ENCODE measurements around the gene DCC. TPM values are rescaled to one million over a fixed set of nuclear protein-coding genes. Genes with fewer than 3 reads are reported as not detected.

Gene DCC
- total and polyA plus RNA-seq, 5 donors = 0.02 to 0.28 (median 0.17) TPM; not detected in 2

GRCh38 chr18:52992041-52992440 is 652.0 kb downstream of the DCC start:
- intact Hi-C loops (cut with DNase I) = no loop called here
- DNase-seq (no peak), ATAC-seq (no peak)
- 58% methylated on average over 6 of the region's 6 CpGs for WGBS
- no peaks in the 10 kb centered on the region for H3K4me1 ChIP-seq (ENCODE audit: control insufficient read depth, insufficient read depth, low read length)
- no peak overlapping the region for H3K27ac ChIP-seq (ENCODE audit: low read length)
- no peak overlapping the region for H3K4me3 ChIP-seq (ENCODE audit: low read length)
- H3K27me3 ChIP-seq (ENCODE audit: control insufficient read depth, insufficient read depth) = no peaks in the 10 kb centered on the region
- no peaks in the 10 kb centered on the region for H3K9me3 ChIP-seq (ENCODE audit: control insufficient read depth, low read length)

GRCh38 chr18:52995875-52996274 is 655.9 kb downstream of the DCC start:
- intact Hi-C loops (cut with DNase I) = no loop called here
- WGBS = 83% methylated on average over 4 of the region's 4 CpGs
- H3K4me1 ChIP-seq (ENCODE audit: control insufficient read depth, insufficient read depth, low read length) = no peaks in the 10 kb centered on the region

GRCh38 chr18:52999633-53000032 is 659.6 kb downstream of the DCC start:
- ATAC-seq = no peak
- intact Hi-C loops (cut with DNase I) = no loop called here
- 88% methylated on average over 2 of the region's 2 CpGs for WGBS

More at GRCh38 chr18:52995875-52996274, 655.9 kb downstream of the DCC start:
- no peak for DNase-seq
- Histone ChIP-seq H3K27me3 (ENCODE audit: control insufficient read depth, insufficient read depth) (no peaks in the 10 kb centered on the region), H3K27ac (ENCODE audit: low read length) (no peak overlapping the region), H3K9me3 (ENCODE audit: control insufficient read depth, low read length) (no peaks in the 10 kb centered on the region), H3K4me3 (ENCODE audit: low read length) (no peak overlapping the region)
- no peak for ATAC-seq

GRCh38 chr18:53004798-53005197 is 664.8 kb downstream of the DCC start:
- no peak for DNase-seq
- H3K27me3 ChIP-seq (ENCODE audit: control insufficient read depth, insufficient read depth) = no peaks in the 10 kb centered on the region
- intact Hi-C loops (cut with DNase I) = no loop called here
- 16% methylated on average over 1 of the region's 1 CpG for WGBS
- H3K4me3 ChIP-seq (ENCODE audit: low read length) = no peak overlapping the region
- H3K27ac ChIP-seq (ENCODE audit: low read length) = no peak overlapping the region
- H3K4me1 ChIP-seq (ENCODE audit: control insufficient read depth, insufficient read depth, low read length) = no peaks in the 10 kb centered on the region
- no peak for ATAC-seq
- H3K9me3 ChIP-seq (ENCODE audit: control insufficient read depth, low read length) = no peaks in the 10 kb centered on the region

More at GRCh38 chr18:52999633-53000032, 659.6 kb downstream of the DCC start:
- Histone ChIP-seq H3K4me3 (ENCODE audit: low read length) (no peak overlapping the region), H3K9me3 (ENCODE audit: control insufficient read depth, low read length) (no peaks in the 10 kb centered on the region), H3K27ac (ENCODE audit: low read length) (no peak overlapping the region), H3K27me3 (ENCODE audit: control insufficient read depth, insufficient read depth) (no peaks in the 10 kb centered on the region), H3K4me1 (ENCODE audit: control insufficient read depth, insufficient read depth, low read length) (no peaks in the 10 kb centered on the region)
- DNase-seq = no peak

GRCh38 chr18:53018791-53019190 is 678.8 kb downstream of the DCC start:
- H3K27me3 ChIP-seq (ENCODE audit: control insufficient read depth, insufficient read depth) = no peaks in the 10 kb centered on the region
- DNase-seq = no peak
- H3K9me3 ChIP-seq (ENCODE audit: control insufficient read depth, low read length) = no peaks in the 10 kb centered on the region
- WGBS = 47% methylated on average over 2 of the region's 2 CpGs
- H3K4me1 ChIP-seq (ENCODE audit: control insufficient read depth, insufficient read depth, low read length) = no peaks in the 10 kb centered on the region
- H3K27ac ChIP-seq (ENCODE audit: low read length) = no peak overlapping the region
- H3K4me3 ChIP-seq (ENCODE audit: low read length) = no peak overlapping the region
- ATAC-seq = no peak
- intact Hi-C loops (cut with DNase I) = no loop called here

- WGBS = 82% methylated on average over 3 of the region's 3 CpGs
- Histone ChIP-seq H3K27ac (ENCODE audit: low read length) (no peak overlapping the region), H3K9me3 (ENCODE audit: control insufficient read depth, low read length) (no peaks in the 10 kb centered on the region), H3K4me3 (ENCODE audit: low read length) (no peak overlapping the region), H3K27me3 (ENCODE audit: control insufficient read depth, insufficient read depth) (no peaks in the 10 kb centered on the region), H3K4me1 (ENCODE audit: control insufficient read depth, insufficient read depth, low read length) (no peaks in the 10 kb centered on the region)
- no peak for ATAC-seq
- DNase-seq = no peak
- intact Hi-C loops (cut with DNase I) = no loop called here
These were observed 685.2 kb downstream of the DCC start for GRCh38 chr18:53025247-53025646.

GRCh38 chr18:53028565-53028964 is 688.6 kb downstream of the DCC start:
- 56% methylated on average over 1 of the region's 1 CpG for whole genome bisulfite sequencing
- ATAC-seq (no peak), DNase-seq (no peak)
- H3K27ac ChIP-seq (ENCODE audit: low read length) = no peak overlapping the region
- H3K27me3 ChIP-seq (ENCODE audit: control insufficient read depth, insufficient read depth) = no peaks in the 10 kb centered on the region
- H3K4me1 ChIP-seq (ENCODE audit: control insufficient read depth, insufficient read depth, low read length) = no peaks in the 10 kb centered on the region
- H3K4me3 ChIP-seq (ENCODE audit: low read length) = no peak overlapping the region
- no peaks in the 10 kb centered on the region for H3K9me3 ChIP-seq (ENCODE audit: control insufficient read depth, low read length)
- intact Hi-C loops (cut with DNase I) = no loop called here

GRCh38 chr18:53033128-53033527 is 693.1 kb downstream of the DCC start:
- intact Hi-C loops (cut with DNase I) = no loop called here

GRCh38 chr18:53038608-53039007 is 698.6 kb downstream of the DCC start:
- no peaks in the 10 kb centered on the region for H3K9me3 ChIP-seq (ENCODE audit: control insufficient read depth, low read length)
- H3K27ac ChIP-seq (ENCODE audit: low read length) = no peak overlapping the region
- ATAC-seq (no peak), DNase-seq (no peak)
- no peaks in the 10 kb centered on the region for H3K27me3 ChIP-seq (ENCODE audit: control insufficient read depth, insufficient read depth)
- H3K4me1 ChIP-seq (ENCODE audit: control insufficient read depth, insufficient read depth, low read length) = no peaks in the 10 kb centered on the region
- intact Hi-C loops (cut with DNase I) = no loop called here
- H3K4me3 ChIP-seq (ENCODE audit: low read length) = no peak overlapping the region

More at GRCh38 chr18:53033128-53033527, 693.1 kb downstream of the DCC start:
- H3K27ac ChIP-seq (ENCODE audit: low read length) = no peak overlapping the region
- no peaks in the 10 kb centered on the region for H3K9me3 ChIP-seq (ENCODE audit: control insufficient read depth, low read length)
- WGBS = 86% methylated on average over 3 of the region's 3 CpGs
- no peaks in the 10 kb centered on the region for H3K27me3 ChIP-seq (ENCODE audit: control insufficient read depth, insufficient read depth)
- no peak for DNase-seq
- H3K4me3 ChIP-seq (ENCODE audit: low read length) = no peak overlapping the region
- ATAC-seq = no peak
- H3K4me1 ChIP-seq (ENCODE audit: control insufficient read depth, insufficient read depth, low read length) = no peaks in the 10 kb centered on the region

GRCh38 chr18:53040286-53040685 is 700.3 kb downstream of the DCC start:
- Histone ChIP-seq H3K4me3 (ENCODE audit: low read length) (no peak overlapping the region), H3K4me1 (ENCODE audit: control insufficient read depth, insufficient read depth, low read length) (no peaks in the 10 kb centered on the region), H3K9me3 (ENCODE audit: control insufficient read depth, low read length) (no peaks in the 10 kb centered on the region), H3K27me3 (ENCODE audit: control insufficient read depth, insufficient read depth) (no peaks in the 10 kb centered on the region), H3K27ac (ENCODE audit: low read length) (no peak overlapping the region)
- DNase-seq (no peak), ATAC-seq (no peak)
- 57% methylated on average over 3 of the region's 3 CpGs for WGBS
- intact Hi-C loops (cut with DNase I) = no loop called here

GRCh38 chr18:53056064-53056463 is 716.1 kb downstream of the DCC start:
- no peak for ATAC-seq
- no peak for DNase-seq
- Histone ChIP-seq H3K9me3 (ENCODE audit: control insufficient read depth, low read length) (no peaks in the 10 kb centered on the region), H3K27ac (ENCODE audit: low read length) (no peak overlapping the region), H3K4me3 (ENCODE audit: low read length) (no peak overlapping the region), H3K4me1 (ENCODE audit: control insufficient read depth, insufficient read depth, low read length) (no peaks in the 10 kb centered on the region), H3K27me3 (ENCODE audit: control insufficient read depth, insufficient read depth) (no peaks in the 10 kb centered on the region)
- intact Hi-C loops (cut with DNase I) = no loop called here
- WGBS = 66% methylated on average over 6 of the region's 6 CpGs

GRCh38 chr18:53070788-53071187 is 730.8 kb downstream of the DCC start:
- no peaks in the 10 kb centered on the region for H3K4me1 ChIP-seq (ENCODE audit: control insufficient read depth, insufficient read depth, low read length)
- no peaks in the 10 kb centered on the region for H3K27me3 ChIP-seq (ENCODE audit: control insufficient read depth, insufficient read depth)
- ATAC-seq (no peak), DNase-seq (no peak)
- 38% methylated on average over 6 of the region's 6 CpGs for WGBS
- no peak overlapping the region for H3K4me3 ChIP-seq (ENCODE audit: low read length)
- no peaks in the 10 kb centered on the region for H3K9me3 ChIP-seq (ENCODE audit: control insufficient read depth, low read length)
- H3K27ac ChIP-seq (ENCODE audit: low read length) = no peak overlapping the region
- intact Hi-C loops (cut with DNase I) = no loop called here

Measured in right cardiac atrium (tissue), 5 donors.